GM12878 (cell line): ENCODE results near the gene ZNF423. TPM values are rescaled to one million over a fixed set of nuclear protein-coding genes. Genes with fewer than 3 reads are reported as not detected.

Experiments
- ATAC-seq: fragments of 200-7000 bp; cut with Tn5 transposase; 3 replicates; pipeline ENCODE4 v1.9.1; 2020; ENCODE audit warnings: mild to moderate bottlenecking, moderate library complexity
- BruUV-seq: library from RNA; stranded (reverse); fragments of 400-500 nt; replicated peaks from 2 replicates; lab custom pipeline; 2021; lab: Mats Ljungman, UMichigan
- CTCF ChIA-PET: fragments of 300-600 bp; sonication (Branson Sonifier 250); formaldehyde crosslinking; extraction: SDS; loops from one replicate; lab custom pipeline; 2021; ENCODE audit warnings: inconsistent platforms; lab: Yijun Ruan, JAX
- POLR2A ChIA-PET: fragments of 350-600 bp; formaldehyde crosslinking; extraction: SDS; loops from one replicate; lab custom pipeline; 2021; ENCODE audit warnings: inconsistent platforms; lab: Charles Lee
- RAD21 ChIA-PET: fragments of 300-600 bp; sonication (Branson Sonifier 250); formaldehyde crosslinking; loops from one replicate; lab custom pipeline; 2023; ENCODE audit warnings: antibody characterized with exemption; ENCODE audit not compliant: unreplicated experiment; lab: Charles Lee
- SMC1A ChIA-PET: fragments of 300-600 bp; sonication (Branson Sonifier 250); formaldehyde crosslinking; loops from one replicate; lab custom pipeline; 2023; ENCODE audit not compliant: unreplicated experiment, uncharacterized antibody; lab: Charles Lee
- DNase-seq: peaks from one replicate; pipeline ENCODE4 v3.0.0-alpha.2; 2011; ENCODE audit warnings: low read depth, low spot score
- FAIRE-seq: peaks from 3 replicates; lab custom pipeline; 2011; peaks lifted over from hg19 to GRCh38; lab: Jason Lieb, UNC
- H2AFZ ChIP-seq: 2 replicates; pipeline ENCODE4 v1.6.0; 2011; ENCODE audit warnings: low read depth, low read length, control low read depth; ENCODE audit not compliant: control insufficient read depth
- H3K27ac ChIP-seq: 2 replicates; pipeline ENCODE4 v1.5.1; 2011; ENCODE audit warnings: control low read depth; ENCODE audit not compliant: control insufficient read depth, insufficient read depth
- H3K27me3 ChIP-seq, 2 experiments: replicated peaks in 1 of 2; 2 replicates each; pipeline versions ENCODE4 v1.6.0 to v1.6.1; 2011; ENCODE audit warnings: low read length in 1 of 2; ENCODE audit not compliant: control insufficient read depth in 2 of 2, insufficient read depth in 2 of 2
- H3K36me3 ChIP-seq, 2 experiments: 2 replicates each; pipeline ENCODE4 v1.5.1; 2011; ENCODE audit warnings: low read length in 1 of 2; ENCODE audit not compliant: control insufficient read depth in 2 of 2, insufficient read depth in 2 of 2
- H3K4me1 ChIP-seq: 2 replicates; pipeline ENCODE4 v1.6.1; 2011; ENCODE audit warnings: mild to moderate bottlenecking, low read length, moderate library complexity, mixed read lengths; ENCODE audit not compliant: control insufficient read depth, insufficient read depth
- H3K4me2 ChIP-seq: 2 replicates; pipeline ENCODE4 v1.6.0; 2011; ENCODE audit warnings: control low read depth; ENCODE audit not compliant: control insufficient read depth, insufficient read depth
- H3K4me3 ChIP-seq: fragments of 200-600 bp; sonication (generic); 2 replicates; pipeline ENCODE4 v1.5.1; 2016
- H3K79me2 ChIP-seq: 2 replicates; pipeline ENCODE4 v1.6.0; 2011; ENCODE audit warnings: low read length; ENCODE audit not compliant: control insufficient read depth, insufficient read depth
- H3K9ac ChIP-seq: 2 replicates; pipeline ENCODE4 v1.8.0; 2011; ENCODE audit warnings: low read length, control low read depth, mixed read lengths; ENCODE audit not compliant: control insufficient read depth, insufficient read depth
- H3K9me3 ChIP-seq: replicated peaks from 3 replicates; pipeline ENCODE4 v1.5.1; 2011; ENCODE audit warnings: mild to moderate bottlenecking, low read length; ENCODE audit not compliant: control insufficient read depth, insufficient read depth
- H4K20me1 ChIP-seq: 2 replicates; pipeline ENCODE4 v1.6.0; 2011; ENCODE audit not compliant: control insufficient read depth, insufficient read depth
- BMI1 ChIP-seq: fragments of 450-650 bp; IDR thresholded peaks from 2 replicates; pipeline ENCODE4 v1.6.1; 2016; ENCODE audit warnings: mild to moderate bottlenecking, moderate library complexity, borderline replicate concordance
- CEBPB ChIP-seq, 2 experiments: fragments of 150-350 bp in 1 of 2; IDR thresholded peaks; 2 replicates each; pipeline ENCODE4 v1.6.1; 2012 to 2014; ENCODE audit warnings: low read depth in 2 of 2, low read length in 2 of 2, borderline replicate concordance in 1 of 2, inconsistent platforms in 1 of 2
- CHD4 ChIP-seq: fragments of 200-600 bp; sonication (generic); IDR thresholded peaks from 2 replicates; pipeline ENCODE4 v1.6.1; 2016; ENCODE audit warnings: mild to moderate bottlenecking
- ELK1 ChIP-seq: IDR thresholded peaks from 2 replicates; pipeline ENCODE4 v1.6.1; 2012; ENCODE audit warnings: low read depth, low read length, improper control_type of control experiment
- IRF5 ChIP-seq: fragments of 450-650 bp; IDR thresholded peaks from 2 replicates; pipeline ENCODE4 v1.6.1; 2017; ENCODE audit warnings: borderline replicate concordance
- JUNB ChIP-seq: IDR thresholded peaks from 2 replicates; pipeline ENCODE4 v1.6.1; 2016; ENCODE audit warnings: antibody characterized with exemption, mild to moderate bottlenecking
- MEF2B ChIP-seq: fragments of 450-650 bp; IDR thresholded peaks from 2 replicates; pipeline ENCODE4 v1.6.1; 2018; ENCODE audit warnings: mild to moderate bottlenecking, moderate library complexity; ENCODE audit not compliant: partially characterized antibody, poor library complexity, severe bottlenecking
- NFYB ChIP-seq: IDR thresholded peaks from 2 replicates; pipeline ENCODE4 v1.6.1; 2011; ENCODE audit warnings: low read depth, mild to moderate bottlenecking, low read length, improper control_type of control experiment, moderate library complexity; ENCODE audit not compliant: insufficient read depth
- RELA ChIP-seq: fragments of 450-650 bp; IDR thresholded peaks from 2 replicates; pipeline ENCODE4 v1.8.0; 2014; ENCODE audit warnings: borderline replicate concordance; ENCODE audit not compliant: partially characterized antibody
- TCF7 ChIP-seq: IDR thresholded peaks from 2 replicates; pipeline ENCODE4 v1.6.1; 2014; ENCODE audit warnings: antibody characterized with exemption, borderline replicate concordance
- WGBS: methylation state at CpG from one replicate; pipeline ENCODE4 v1.1.6; 2016; ENCODE audit warnings: low lambda C conversion rate; ENCODE audit not compliant: insufficient replicate concordance, insufficient coverage; ENCODE audit errors: missing lambda C conversion rate; 5-methylcytosine and 5-hydroxymethylcytosine counted together
- in situ Hi-C: fragments of 300-500 bp; cut with MboI; formaldehyde crosslinking; loops from 9 replicates; pipeline ENCODE4 v1.14.3; 2018; ENCODE audit warnings: mixed read lengths
- intact Hi-C: fragments of 100-400 bp; cut with micrococcal nuclease; formaldehyde crosslinking; loops from one replicate; pipeline ENCODE4 v1.14.2; 2022; ENCODE audit not compliant: unreplicated experiment
- polyA plus RNA-seq, 11 experiments: library from polyadenylated mRNA; depleted of rRNA in 4 of 11; unstranded in 6 of 11; stranded (reverse) in 5 of 11; fragments of >200 nt; fragmentation: Nextera tagmentation in 4 of 11; fragmentation: Illumina TruSeq in 1 of 11; extraction: Ambion mirVana in 4 of 11; extraction: Trizol in 1 of 11; gene quantifications; 1 replicate in 1 of 11; 2 replicates in 10 of 11; pipeline versions ENCODE4 v1.2.1 to v1.2.3, GENCODE V29; 2011 to 2016; ENCODE audit warnings: inconsistent platforms in 2 of 11, missing spikeins in 2 of 11, low read depth in 1 of 11
- total RNA-seq, 4 experiments: library from RNA; depleted of rRNA in 3 of 4; stranded (reverse); fragments of >200 nt in 3 of 4; fragmentation: Illumina TruSeq in 1 of 4; extraction: Trizol in 1 of 4; gene quantifications; 2 replicates each; pipeline versions ENCODE4 v1.2.1 to v1.2.3, GENCODE V29; 2013 to 2021
- TF ChIP-seq, protein P1 (sequence below): fragments of 450-650 bp; IDR thresholded peaks from 2 replicates; pipeline ENCODE4 v1.6.1; 2018; ENCODE audit warnings: mild to moderate bottlenecking, low read depth, moderate library complexity; ENCODE audit not compliant: partially characterized antibody
- TF ChIP-seq, protein P2 (sequence below): IDR thresholded peaks from 2 replicates; pipeline ENCODE4 v1.6.1; 2012; ENCODE audit warnings: mild to moderate bottlenecking, low read depth, low read length
- TF ChIP-seq, protein P3 (sequence below): IDR thresholded peaks from 2 replicates; pipeline ENCODE4 v1.6.1; 2011; ENCODE audit warnings: mild to moderate bottlenecking, low read depth, low read length, moderate library complexity; ENCODE audit not compliant: insufficient replicate concordance

Gene ZNF423
- total and polyA plus RNA-seq, 10 of the 15 experiments (the other 5 are each of a cell fraction or from before 2014, with no cell fraction given), result 0.03 to 0.64 (median 0.10) TPM

DNA sequence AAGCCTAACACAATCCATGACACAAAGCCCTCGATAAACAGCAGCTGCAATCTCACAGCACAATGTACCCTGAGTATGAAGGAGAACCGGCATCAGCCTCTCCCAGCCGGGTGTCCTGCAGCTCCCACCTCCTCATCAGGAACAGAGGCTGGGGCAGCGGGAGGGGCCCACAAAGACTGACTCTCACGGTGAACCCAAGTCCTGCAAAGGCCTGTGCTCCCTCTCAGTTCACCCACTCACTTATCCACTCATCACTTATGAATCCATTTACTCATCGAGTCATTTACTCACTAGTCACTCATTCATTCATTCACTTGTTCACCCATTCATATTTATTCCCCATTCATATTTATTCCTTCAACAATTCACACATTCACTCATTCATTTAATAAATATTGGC, 11.6 kb downstream of the ZNF423 start (continued):
- TF ChIP-seq, protein P1, sequence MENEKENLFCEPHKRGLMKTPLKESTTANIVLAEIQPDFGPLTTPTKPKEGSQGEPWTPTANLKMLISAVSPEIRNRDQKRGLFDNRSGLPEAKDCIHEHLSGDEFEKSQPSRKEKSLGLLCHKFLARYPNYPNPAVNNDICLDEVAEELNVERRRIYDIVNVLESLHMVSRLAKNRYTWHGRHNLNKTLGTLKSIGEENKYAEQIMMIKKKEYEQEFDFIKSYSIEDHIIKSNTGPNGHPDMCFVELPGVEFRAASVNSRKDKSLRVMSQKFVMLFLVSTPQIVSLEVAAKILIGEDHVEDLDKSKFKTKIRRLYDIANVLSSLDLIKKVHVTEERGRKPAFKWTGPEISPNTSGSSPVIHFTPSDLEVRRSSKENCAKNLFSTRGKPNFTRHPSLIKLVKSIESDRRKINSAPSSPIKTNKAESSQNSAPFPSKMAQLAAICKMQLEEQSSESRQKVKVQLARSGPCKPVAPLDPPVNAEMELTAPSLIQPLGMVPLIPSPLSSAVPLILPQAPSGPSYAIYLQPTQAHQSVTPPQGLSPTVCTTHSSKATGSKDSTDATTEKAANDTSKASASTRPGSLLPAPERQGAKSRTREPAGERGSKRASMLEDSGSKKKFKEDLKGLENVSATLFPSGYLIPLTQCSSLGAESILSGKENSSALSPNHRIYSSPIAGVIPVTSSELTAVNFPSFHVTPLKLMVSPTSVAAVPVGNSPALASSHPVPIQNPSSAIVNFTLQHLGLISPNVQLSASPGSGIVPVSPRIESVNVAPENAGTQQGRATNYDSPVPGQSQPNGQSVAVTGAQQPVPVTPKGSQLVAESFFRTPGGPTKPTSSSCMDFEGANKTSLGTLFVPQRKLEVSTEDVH, result no peak
- TF ChIP-seq NFYB (no peak), CHD4 (no peak), CEBPB (IDR thresholded peaks at IDR 0.05; ENCODE audit: borderline replicate concordance in 1 of 2, low read depth in 2 of 2, low read length in 2 of 2) (no peak), TCF7 (no peak)
- TF ChIP-seq, protein P2, sequence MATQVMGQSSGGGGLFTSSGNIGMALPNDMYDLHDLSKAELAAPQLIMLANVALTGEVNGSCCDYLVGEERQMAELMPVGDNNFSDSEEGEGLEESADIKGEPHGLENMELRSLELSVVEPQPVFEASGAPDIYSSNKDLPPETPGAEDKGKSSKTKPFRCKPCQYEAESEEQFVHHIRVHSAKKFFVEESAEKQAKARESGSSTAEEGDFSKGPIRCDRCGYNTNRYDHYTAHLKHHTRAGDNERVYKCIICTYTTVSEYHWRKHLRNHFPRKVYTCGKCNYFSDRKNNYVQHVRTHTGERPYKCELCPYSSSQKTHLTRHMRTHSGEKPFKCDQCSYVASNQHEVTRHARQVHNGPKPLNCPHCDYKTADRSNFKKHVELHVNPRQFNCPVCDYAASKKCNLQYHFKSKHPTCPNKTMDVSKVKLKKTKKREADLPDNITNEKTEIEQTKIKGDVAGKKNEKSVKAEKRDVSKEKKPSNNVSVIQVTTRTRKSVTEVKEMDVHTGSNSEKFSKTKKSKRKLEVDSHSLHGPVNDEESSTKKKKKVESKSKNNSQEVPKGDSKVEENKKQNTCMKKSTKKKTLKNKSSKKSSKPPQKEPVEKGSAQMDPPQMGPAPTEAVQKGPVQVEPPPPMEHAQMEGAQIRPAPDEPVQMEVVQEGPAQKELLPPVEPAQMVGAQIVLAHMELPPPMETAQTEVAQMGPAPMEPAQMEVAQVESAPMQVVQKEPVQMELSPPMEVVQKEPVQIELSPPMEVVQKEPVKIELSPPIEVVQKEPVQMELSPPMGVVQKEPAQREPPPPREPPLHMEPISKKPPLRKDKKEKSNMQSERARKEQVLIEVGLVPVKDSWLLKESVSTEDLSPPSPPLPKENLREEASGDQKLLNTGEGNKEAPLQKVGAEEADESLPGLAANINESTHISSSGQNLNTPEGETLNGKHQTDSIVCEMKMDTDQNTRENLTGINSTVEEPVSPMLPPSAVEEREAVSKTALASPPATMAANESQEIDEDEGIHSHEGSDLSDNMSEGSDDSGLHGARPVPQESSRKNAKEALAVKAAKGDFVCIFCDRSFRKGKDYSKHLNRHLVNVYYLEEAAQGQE, result no peak
- TF ChIP-seq, all 136 proteins: peak for 0

GRCh38 chr16:49843758-49844157, 12.2 kb downstream of the ZNF423 start:
- Histone ChIP-seq H3K36me3 (no peaks in the 10 kb centered on the region), H3K9ac (no peak overlapping the region), H2AFZ (no peak overlapping the region), H3K27ac (no peak overlapping the region), H3K9me3 (no peaks in the 10 kb centered on the region), H3K4me2 (no peak overlapping the region), H3K4me3 (no peak overlapping the region), H3K79me2 (no peaks in the 10 kb centered on the region), H4K20me1 (no peaks in the 10 kb centered on the region), H3K27me3 (peaks cover 5 to 8% of the 10 kb centered on the region in 2 experiments; a peak in 3 of 4 replicates), H3K4me1 (no peaks in the 10 kb centered on the region)
- in situ Hi-C loops, result no loop called here
- WGBS, result 33% methylated on average over 7 of the region's 8 CpGs
- SMC1A ChIA-PET, result no interaction called here
- ATAC-seq (no peak), DNase-seq (no peak), FAIRE-seq (no peak)
- BruUV-seq, result no TSS peak
- CTCF ChIA-PET, result no interaction called here
- RAD21 ChIA-PET, result no interaction called here
- intact Hi-C loops, result no loop called here
- POLR2A ChIA-PET, result no interaction called here
- TF ChIP-seq JUNB, result no peak
- TF ChIP-seq, protein P3, sequence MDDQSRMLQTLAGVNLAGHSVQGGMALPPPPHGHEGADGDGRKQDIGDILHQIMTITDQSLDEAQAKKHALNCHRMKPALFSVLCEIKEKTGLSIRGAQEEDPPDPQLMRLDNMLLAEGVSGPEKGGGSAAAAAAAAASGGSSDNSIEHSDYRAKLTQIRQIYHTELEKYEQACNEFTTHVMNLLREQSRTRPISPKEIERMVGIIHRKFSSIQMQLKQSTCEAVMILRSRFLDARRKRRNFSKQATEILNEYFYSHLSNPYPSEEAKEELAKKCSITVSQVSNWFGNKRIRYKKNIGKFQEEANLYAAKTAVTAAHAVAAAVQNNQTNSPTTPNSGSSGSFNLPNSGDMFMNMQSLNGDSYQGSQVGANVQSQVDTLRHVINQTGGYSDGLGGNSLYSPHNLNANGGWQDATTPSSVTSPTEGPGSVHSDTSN, result no peak
- no peak for TF ChIP-seq BMI1
- no peak for TF ChIP-seq RELA
- TF ChIP-seq IRF5, result no peak
- TF ChIP-seq MEF2B, result no peak
- no peak for TF ChIP-seq ELK1
